Adipocyte (in vitro differentiated cells): ENCODE results near the gene SHROOM4.

ENCODE experiments used
- DNase-seq: peaks from one replicate; pipeline ENCODE4 v3.0.0-alpha.2; 2015; ENCODE audit warnings: low read depth
- H3K27me3 ChIP-seq: replicated peaks from 2 replicates; pipeline ENCODE4 v1.7.0; 2013; ENCODE audit warnings: mild to moderate bottlenecking, low read length, moderate library complexity; ENCODE audit not compliant: control insufficient read depth, insufficient read depth
- H3K36me3 ChIP-seq: 2 replicates; pipeline ENCODE4 v1.7.0; 2013; ENCODE audit warnings: low read length, mild to moderate bottlenecking, moderate library complexity; ENCODE audit not compliant: control insufficient read depth, insufficient read depth, severe bottlenecking
- H3K4me1 ChIP-seq: 2 replicates; pipeline ENCODE4 v1.7.0; 2013; ENCODE audit warnings: mild to moderate bottlenecking, low read length, moderate library complexity; ENCODE audit not compliant: control insufficient read depth, insufficient read depth
- H3K4me3 ChIP-seq: 2 replicates; pipeline ENCODE4 v1.7.0; 2013; ENCODE audit warnings: mild to moderate bottlenecking, low read length, moderate library complexity
- H3K9ac ChIP-seq: 2 replicates; pipeline ENCODE4 v1.7.0; 2013; ENCODE audit warnings: mild to moderate bottlenecking, low read length, moderate library complexity
- H3K9me3 ChIP-seq: 2 replicates; pipeline ENCODE4 v1.7.0; 2013; ENCODE audit warnings: mild to moderate bottlenecking, low read length, moderate library complexity; ENCODE audit not compliant: control insufficient read depth

SHROOM4 gene

DNA sequence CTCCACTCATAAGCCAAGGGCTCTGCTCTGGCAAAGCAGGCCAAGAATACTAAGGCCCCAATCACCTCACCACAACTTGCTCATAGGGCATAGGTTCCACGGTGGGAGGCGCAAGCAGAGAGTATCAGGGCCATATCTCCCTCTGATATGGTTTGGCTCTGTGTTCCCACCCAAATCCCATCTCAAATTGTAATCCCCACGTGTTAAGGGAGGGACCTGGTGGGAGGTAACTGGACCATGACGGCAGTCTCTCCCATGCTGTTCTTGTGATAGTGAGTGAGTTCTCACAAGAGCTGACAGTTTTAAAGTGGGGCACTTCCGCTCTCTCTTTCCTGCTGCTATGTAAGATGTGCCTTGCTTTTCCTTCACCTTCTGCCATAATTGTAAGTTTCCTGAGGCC is 88.7 kb downstream of the SHROOM4 start:
- Histone ChIP-seq H3K4me3 (no peak overlapping the region), H3K27me3 (no peaks in the 10 kb centered on the region), H3K9ac (no peak overlapping the region), H3K36me3 (no peaks in the 10 kb centered on the region), H3K9me3 (no peaks in the 10 kb centered on the region), H3K4me1 (no peaks in the 10 kb centered on the region)
- DNase-seq, result no peak

DNA sequence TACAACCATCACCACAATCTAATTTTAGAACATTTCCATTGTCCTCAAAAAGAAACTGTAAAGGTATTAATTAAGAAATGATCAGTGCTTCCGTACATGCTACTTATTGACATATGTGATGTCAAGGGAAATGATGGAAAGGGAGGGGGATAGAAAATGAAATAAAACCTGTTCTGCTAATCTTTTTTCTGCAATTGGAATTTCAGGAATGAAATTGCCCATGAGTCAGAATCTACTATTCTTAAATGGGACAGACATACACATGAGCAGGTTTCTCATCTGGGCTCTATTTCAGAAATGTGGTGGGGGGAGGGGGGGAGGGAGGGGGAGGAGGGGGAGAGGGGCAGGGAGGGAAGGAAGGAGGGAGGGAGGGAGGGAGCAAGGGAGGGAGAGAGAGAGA is 91.0 kb downstream of the SHROOM4 start:
- Histone ChIP-seq H3K4me3 (no peak overlapping the region), H3K9ac (no peak overlapping the region), H3K36me3 (no peaks in the 10 kb centered on the region), H3K27me3 (peaks cover 7% of the 10 kb centered on the region), H3K9me3 (no peaks in the 10 kb centered on the region), H3K4me1 (no peaks in the 10 kb centered on the region)
- DNase-seq, result no peak

DNA sequence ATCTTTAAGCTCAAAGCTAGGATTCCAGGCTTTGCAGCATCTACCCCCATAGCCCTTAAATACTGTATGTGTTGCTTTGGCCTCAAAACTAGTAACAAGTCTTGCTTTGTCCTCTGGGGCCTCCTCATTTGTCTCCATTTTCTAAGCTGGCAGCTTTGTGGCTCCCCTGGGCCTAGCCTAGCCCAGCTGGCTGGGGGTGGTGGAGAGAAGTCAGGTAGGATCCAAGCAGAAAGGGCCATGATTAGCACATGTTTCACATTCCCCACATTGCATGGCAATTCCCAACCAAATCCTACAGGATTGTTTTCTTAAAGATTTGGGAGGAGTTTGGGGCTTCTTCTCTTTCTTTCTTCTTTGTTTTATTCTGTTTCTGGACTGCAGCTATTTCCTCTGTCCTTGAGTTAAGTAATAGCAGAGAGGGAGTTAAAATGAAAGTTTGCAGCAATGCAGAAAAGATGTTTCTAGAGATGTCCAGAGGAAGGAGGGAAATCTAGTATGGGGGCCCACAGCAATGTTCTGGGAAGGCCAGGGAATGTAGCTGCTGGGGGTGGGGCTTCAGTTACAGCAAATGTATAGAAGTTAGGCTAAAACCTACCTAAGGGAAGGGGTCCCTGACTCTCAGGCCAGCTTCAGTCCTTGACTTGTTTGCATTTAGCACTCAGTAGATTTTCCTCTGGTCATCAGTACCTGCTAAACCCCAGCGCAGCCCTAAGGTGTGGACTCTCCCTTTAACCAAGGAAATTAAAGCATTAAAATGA is 92.1 kb downstream of the SHROOM4 start:
- no peaks in the 10 kb centered on the region for H3K9me3 ChIP-seq
- peaks cover 7% of the 10 kb centered on the region for H3K27me3 ChIP-seq
- no peak overlapping the region for H3K9ac ChIP-seq
- DNase-seq, result no peak
- H3K36me3 ChIP-seq, result no peaks in the 10 kb centered on the region
- no peak overlapping the region for H3K4me3 ChIP-seq
- H3K4me1 ChIP-seq, result no peaks in the 10 kb centered on the region

DNA sequence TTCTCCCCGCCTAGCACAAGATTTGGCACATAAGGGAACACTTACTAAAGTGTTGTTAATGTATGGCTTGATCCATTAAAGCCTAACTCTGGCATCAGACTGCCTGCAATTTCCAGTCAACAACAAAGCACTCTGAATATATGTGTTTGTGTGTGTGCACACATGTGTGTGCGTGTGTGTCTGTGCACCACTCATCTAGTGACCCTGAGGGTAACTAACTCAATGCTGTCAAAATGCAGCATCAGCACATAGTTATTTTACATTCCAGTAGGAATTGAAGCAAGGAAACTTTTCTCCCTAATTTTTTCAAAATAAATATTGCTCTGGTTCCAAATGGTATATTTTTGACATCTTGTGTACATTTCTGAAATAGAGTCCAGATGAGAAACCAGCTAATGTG is 94.4 kb downstream of the SHROOM4 start:
- Histone ChIP-seq H3K4me1 (no peaks in the 10 kb centered on the region), H3K9me3 (no peaks in the 10 kb centered on the region), H3K9ac (no peak overlapping the region), H3K4me3 (no peak overlapping the region), H3K27me3 (peaks cover 14% of the 10 kb centered on the region), H3K36me3 (no peaks in the 10 kb centered on the region)
- DNase-seq, result no peak

DNA sequence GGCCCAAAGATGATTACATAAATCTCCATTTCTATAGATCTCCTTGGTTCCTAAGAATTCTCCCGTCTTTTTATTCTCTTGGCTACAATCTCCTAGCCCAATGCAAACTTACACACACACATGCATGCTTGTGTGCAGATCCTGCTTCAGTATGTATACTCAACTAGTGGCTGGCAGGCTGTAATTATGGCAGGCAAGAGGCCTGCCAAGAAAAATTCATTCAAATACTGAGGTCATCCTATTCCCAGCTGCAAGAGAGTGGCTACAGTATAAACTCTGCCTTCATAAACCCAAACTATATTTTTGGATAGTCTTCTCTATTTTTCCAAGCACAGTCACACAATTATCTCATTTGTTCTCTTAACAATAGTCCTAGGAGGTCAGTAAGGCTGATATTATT is 95.2 kb downstream of the SHROOM4 start:
- no peak overlapping the region for H3K9ac ChIP-seq
- H3K36me3 ChIP-seq, result no peaks in the 10 kb centered on the region
- H3K27me3 ChIP-seq, result peaks cover 14% of the 10 kb centered on the region
- H3K4me1 ChIP-seq, result no peaks in the 10 kb centered on the region
- H3K9me3 ChIP-seq, result no peaks in the 10 kb centered on the region
- DNase-seq, result no peak
- no peak overlapping the region for H3K4me3 ChIP-seq

DNA sequence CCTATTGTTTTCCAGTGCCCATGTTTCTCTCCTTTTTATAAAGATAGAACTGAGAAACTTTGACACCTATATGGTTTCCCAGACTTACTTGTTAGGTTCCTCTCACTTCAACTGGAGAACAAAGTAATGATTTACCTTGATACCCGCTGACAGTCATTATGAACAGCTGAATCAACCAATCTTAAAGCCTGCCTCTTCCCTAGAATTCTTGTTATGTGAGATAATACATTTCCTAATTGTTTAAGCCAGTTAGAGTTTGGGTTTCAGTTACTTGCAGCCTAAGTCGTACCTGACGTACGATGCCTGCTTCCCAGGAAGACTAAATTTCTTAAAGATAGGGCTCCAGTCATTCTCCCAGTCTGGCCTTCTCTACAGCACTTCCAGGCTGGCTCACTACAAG is 97.3 kb downstream of the SHROOM4 start:
- H3K27me3 ChIP-seq, result peaks cover 14% of the 10 kb centered on the region
- no peak overlapping the region for H3K9ac ChIP-seq
- no peaks in the 10 kb centered on the region for H3K9me3 ChIP-seq
- H3K4me3 ChIP-seq, result no peak overlapping the region
- H3K36me3 ChIP-seq, result no peaks in the 10 kb centered on the region
- no peak for DNase-seq
- H3K4me1 ChIP-seq, result no peaks in the 10 kb centered on the region

DNA sequence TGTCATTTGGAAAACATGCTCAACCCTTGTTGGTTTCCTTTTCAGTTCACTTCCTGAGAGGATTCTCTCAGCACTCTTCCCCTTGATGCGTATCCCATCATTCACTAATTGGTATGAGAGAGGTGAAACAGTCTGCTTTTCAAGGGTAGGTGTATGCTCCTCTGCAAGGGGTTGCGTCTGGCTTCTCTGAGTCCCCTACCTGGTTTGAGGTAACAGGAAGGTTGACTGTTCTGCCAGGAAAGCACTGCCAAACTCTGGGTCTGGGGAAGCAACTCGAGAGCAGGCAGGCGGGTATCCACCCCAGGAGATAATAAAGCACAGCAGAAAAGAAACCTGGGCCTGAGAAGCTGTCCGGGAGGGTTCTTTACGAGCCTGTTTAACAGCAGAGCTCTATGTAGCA is 101.2 kb downstream of the SHROOM4 start:
- no peak overlapping the region for H3K9ac ChIP-seq
- H3K36me3 ChIP-seq, result no peaks in the 10 kb centered on the region
- H3K27me3 ChIP-seq, result peaks cover 23% of the 10 kb centered on the region

DNA sequence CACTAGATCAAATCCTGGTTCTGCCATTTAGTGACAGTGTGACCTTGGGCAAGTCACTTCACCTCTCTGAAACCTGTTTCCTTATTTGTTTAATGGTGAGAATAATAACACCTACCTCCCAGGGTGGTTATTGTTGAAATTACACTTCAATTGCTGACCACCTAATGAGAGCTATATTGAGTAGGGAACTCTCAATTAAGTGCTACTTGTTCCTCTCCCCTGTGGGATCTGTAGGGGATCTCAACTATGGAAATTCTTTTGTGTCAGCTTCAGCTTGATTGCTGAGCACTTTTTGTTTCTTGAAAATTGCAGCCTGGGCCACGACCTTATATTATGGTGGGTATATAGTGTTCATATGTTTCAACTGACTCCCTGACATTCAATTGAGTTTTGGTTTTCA is 102.1 kb downstream of the SHROOM4 start:
- Histone ChIP-seq H3K36me3 (no peaks in the 10 kb centered on the region), H3K9me3 (no peaks in the 10 kb centered on the region), H3K4me1 (no peaks in the 10 kb centered on the region), H3K9ac (no peak overlapping the region), H3K4me3 (no peak overlapping the region), H3K27me3 (peaks cover 23% of the 10 kb centered on the region)
- DNase-seq, result no peak

More for the DNA sequence above, 101.2 kb downstream of the SHROOM4 start:
- no peak overlapping the region for H3K4me3 ChIP-seq
- no peaks in the 10 kb centered on the region for H3K9me3 ChIP-seq
- DNase-seq, result no peak
- no peaks in the 10 kb centered on the region for H3K4me1 ChIP-seq

DNA sequence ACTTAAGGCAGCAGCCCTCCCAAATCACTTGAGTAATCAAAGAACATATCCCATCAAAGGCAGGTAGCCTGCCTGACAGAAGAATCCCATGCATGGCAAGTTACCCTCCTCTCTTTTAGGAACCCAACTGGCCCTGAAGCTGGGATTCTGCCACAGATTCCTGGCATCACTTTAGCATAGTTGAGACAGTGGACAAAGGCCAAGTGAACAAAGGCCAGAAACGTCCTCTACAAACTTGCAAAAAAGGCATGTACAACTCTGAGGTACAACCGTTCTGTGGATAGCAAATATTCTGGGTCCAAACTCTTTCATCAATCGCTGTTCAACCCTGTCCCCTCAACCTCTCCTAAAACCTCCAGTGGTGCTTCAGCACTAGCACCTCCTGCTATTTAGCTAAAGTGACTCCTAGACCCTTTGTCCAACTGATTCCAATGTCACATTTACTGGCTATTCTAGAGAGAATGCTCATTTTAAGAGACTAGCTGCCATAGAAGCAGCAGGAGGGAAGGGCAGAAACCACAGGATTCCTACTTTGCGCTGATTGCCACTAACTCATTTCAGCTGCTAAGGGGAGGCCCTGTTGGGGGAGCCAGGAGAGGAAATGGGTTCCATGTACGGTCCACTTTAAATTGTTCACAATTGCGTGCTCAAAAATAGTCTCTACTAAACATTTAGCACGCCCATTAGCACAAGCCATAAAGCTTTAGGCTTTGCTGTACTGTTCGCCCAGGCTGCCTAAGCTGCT is 105.9 kb downstream of the SHROOM4 start:
- H3K9ac ChIP-seq, result no peak overlapping the region
- H3K4me1 ChIP-seq, result peaks cover 8% of the 10 kb centered on the region
- H3K9me3 ChIP-seq, result no peaks in the 10 kb centered on the region
- peak; percentile 40 for DNase-seq
- H3K4me3 ChIP-seq, result no peak overlapping the region
- H3K27me3 ChIP-seq, result peaks cover 16% of the 10 kb centered on the region
- H3K36me3 ChIP-seq, result no peaks in the 10 kb centered on the region

DNA sequence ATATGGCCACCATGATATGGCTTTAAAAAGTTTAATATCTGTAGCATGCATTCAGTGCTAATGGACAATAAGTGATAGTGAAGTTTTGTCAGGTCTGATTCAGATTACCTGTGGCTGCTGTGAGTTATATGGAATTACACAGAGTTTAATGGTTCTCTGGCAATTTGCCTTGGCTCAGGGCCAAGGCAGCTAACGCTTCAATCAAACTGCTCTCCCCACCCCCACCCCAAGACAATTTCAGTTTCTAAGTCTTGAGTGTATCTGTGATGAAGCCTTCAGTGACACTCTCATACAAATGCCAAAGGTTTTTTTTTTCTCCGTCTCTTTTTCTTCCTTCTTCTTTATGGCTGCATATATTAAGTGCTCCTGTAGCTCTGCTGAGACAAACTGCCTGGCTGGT is 106.6 kb downstream of the SHROOM4 start:
- Histone ChIP-seq H3K36me3 (no peaks in the 10 kb centered on the region), H3K9ac (no peak overlapping the region), H3K27me3 (peaks cover 16% of the 10 kb centered on the region), H3K4me1 (peaks cover 8% of the 10 kb centered on the region), H3K4me3 (no peak overlapping the region), H3K9me3 (no peaks in the 10 kb centered on the region)
- DNase-seq, result no peak

DNA sequence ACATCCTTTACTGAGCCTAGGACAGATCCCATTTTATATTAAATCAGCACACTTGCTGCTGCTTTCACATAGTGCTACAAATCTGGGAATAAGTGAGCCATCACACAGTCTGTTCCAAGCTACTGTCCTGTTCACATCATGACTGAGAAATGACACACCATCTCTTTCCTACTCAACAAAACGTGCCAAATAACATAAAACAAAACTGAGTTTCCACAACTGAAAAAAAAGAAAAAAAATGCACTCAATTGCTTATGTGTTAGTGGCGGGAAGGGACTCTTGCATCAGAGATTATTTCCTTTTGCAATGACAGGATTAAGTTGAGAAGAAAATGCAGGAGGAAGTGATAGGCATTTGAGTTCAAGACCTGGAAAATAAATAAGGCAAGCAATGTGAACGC is 109.0 kb downstream of the SHROOM4 start:
- Histone ChIP-seq H3K9me3 (no peaks in the 10 kb centered on the region), H3K4me1 (peaks cover 8% of the 10 kb centered on the region), H3K9ac (no peak overlapping the region), H3K27me3 (peaks cover 21% of the 10 kb centered on the region), H3K4me3 (no peak overlapping the region), H3K36me3 (no peaks in the 10 kb centered on the region)
- no peak for DNase-seq
